ENCODE results near the gene RASIP1.

DNA sequence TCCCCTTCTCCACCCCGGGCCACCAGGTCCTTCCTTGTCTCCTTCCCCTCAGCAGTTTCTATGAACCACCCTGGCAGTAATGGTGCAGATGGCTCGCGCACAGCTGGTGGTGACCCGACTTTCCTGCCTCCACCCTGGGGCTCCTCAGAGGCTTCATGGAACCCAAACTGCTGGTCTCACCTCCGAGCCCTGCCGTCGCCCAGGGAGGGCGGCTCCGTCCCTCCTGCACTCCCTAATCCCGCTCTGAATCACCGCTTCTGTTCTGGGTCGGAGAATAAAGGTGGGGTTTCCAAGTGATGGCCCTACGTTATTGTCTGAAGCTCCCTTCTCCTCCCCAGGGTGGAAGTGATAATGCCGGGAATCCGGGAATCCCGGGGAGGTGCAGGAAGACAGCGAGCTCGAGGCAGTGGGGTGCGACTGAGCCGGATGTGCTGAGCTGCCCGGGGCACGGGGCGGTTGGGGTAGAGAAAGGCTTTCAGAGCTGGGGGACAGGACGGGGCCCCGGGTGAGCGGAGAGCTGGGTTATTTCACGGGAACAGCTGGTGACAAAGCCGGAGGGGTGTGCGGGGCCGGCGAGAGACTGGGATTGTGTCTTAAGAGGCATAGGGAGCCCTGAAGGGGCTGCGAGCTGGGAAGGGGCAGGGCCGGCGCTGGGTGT lies 43.9 kb downstream of the RASIP1 start:
- TF ChIP-seq CTCF (IDR thresholded peaks at IDR 0.05) (no peak), ZFX (IDR thresholded peaks at IDR 0.05; ENCODE audit: borderline replicate concordance) (no peak)

All from 22Rv1 (cell line).